ENCODE results near the gene ECE2.
"Not testable (repeated sequence)": the region's sequence is repeated elsewhere in the genome, so short reads cannot be mapped to it uniquely, and the experiment has no call there.

The ECE2 gene

GRCh38 chr3:184267249-184267648, 8.6 kb upstream of the ECE2 start:
- DNase-seq (ENCODE audit: low spot score) = not testable (repeated sequence)

DNA sequence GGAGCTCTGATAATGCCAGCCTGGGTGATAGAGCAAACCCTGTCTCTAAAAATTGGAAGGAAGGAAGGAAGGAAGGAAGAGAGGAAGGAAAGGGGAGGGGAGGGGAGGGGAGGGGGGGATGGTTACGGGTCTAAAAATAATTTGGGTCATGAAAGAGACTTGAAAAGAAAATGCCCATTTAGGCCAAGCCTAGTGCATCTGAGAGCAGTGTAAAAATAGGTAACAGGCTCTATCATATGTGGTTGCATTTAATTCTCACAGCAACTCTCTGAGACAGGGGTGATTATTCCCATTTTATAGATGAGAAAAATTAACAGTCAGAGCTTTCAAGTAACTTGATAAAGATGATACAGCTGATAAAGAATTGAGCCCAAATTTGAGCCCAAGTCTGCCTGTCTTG, 3.6 kb upstream of the ECE2 start:
- DNase-seq (ENCODE audit: low spot score) = no peak

DNA sequence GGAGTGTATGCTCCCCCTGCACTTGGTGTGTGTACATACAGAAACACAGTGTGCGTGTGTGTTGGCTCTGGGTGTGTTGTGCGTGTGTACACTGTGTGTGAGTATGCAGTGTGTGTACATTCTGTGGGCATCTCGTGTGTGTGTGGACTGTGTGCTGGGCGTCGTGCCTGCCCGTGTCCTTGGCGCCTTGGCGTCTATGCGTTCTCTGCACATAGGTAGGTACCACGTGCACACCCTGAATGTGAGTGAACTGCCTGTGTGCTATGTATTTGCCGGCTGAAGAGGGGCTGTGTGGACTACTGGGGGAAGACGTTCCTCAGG, 481 bp upstream of the ECE2 start:
- DNase-seq (ENCODE audit: low spot score) = no peak

GRCh38 chr3:184277366-184277765, 1.5 kb downstream of the ECE2 start:
- DNase-seq (ENCODE audit: low spot score) = no peak

- DNase-seq (ENCODE audit: low spot score) = no peak
These were observed 7.1 kb downstream of the ECE2 start for GRCh38 chr3:184282941-184283340.

- no peak for DNase-seq (ENCODE audit: low spot score)
These were observed 7.9 kb downstream of the ECE2 start for GRCh38 chr3:184283681-184284080.

GRCh38 chr3:184284696-184285095, 8.9 kb downstream of the ECE2 start:
- peak; percentile 91 for DNase-seq (ENCODE audit: low spot score)

DNA sequence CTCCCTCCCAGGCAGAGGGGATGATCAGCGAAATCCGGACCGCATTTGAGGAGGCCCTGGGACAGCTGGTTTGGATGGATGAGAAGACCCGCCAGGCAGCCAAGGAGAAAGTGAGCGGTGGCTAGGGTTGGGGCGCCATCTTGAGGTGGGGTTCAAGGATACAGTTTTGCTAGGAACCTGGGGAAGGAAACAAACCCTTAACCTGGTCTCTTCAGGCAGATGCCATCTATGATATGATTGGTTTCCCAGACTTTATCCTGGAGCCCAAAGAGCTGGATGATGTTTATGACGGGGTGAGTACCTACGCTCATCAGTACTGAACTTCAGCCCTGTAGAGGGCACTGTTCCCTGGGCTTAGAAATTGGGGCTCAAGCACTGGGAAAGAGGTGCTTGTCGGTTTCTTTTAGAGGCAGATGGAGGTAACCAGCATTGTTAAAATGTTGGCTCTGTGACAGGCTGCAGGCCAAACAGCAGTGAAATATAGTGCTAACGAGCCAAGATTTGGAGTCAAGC, 13.7 kb downstream of the ECE2 start:
- peak; percentile 68 for DNase-seq (ENCODE audit: low spot score)

DNA sequence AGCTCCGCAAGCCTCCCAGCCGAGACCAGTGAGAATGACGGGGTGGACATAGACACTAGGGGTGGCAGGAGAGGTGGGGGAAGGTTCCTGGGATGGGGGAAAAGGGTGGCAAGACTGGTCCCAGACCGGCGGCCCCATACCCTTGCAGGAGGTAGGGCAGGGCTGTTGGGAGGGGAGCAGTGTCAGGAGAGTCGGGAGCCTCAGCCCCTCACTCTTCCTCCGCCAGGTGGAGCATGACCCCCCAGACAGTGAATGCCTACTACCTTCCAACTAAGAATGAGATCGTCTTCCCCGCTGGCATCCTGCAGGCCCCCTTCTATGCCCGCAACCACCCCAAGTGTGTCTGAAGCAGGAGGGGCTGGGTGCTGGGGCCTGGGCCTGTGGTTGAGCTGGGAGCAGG, 14.5 kb downstream of the ECE2 start:
- DNase-seq (ENCODE audit: low spot score) = no peak

- DNase-seq (ENCODE audit: low spot score) = no peak
These were observed 15.4 kb downstream of the ECE2 start for GRCh38 chr3:184291044-184291737.

- DNase-seq (ENCODE audit: low spot score) = no peak
These were observed 16.1 kb downstream of the ECE2 start for GRCh38 chr3:184291738-184292445.

- no peak for DNase-seq (ENCODE audit: low spot score)
These were observed 19.9 kb downstream of the ECE2 start for GRCh38 chr3:184295771-184296170.

GRCh38 chr3:184296616-184297015, 20.8 kb downstream of the ECE2 start:
- DNase-seq (ENCODE audit: low spot score) = no peak

DNA sequence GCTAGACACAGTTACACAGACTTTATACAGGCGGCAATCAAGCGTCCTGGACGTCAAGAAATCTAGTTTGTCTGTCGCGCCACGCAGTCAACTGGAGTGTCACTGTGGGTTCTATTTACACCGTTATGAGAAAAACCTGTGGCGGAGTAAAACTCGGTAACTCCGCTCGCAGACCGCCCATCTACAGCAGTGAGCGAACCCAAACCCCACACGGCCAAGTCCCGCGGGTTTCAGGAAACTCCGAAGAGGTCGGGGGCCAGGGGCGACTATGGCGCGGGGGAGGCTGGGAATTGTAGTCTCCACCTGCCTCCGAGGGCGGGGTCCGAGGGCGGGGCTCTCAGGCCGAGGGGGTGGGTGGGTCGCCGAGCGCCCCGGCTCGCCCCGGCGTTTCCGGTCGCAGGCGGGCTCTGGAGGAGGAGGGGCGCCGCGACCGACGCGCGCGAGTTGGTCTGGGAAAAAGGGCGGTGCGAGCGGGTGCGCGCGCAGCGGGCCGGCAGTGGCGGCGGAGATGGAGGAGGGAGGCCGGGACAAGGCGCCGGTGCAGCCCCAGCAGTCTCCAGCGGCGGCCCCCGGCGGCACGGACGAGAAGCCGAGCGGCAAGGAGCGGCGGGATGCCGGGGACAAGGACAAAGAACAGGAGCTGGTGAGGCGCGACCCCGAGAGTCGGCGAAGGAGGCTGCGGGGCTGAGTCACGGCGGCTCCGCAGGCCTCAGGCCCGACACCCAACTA, 23.1 kb downstream of the ECE2 start, which contains the start of gene PSMD2:
Gene PSMD2 (plus strand): TSS at position 483 of the 729 bp plus-strand sequence. CDS start 26 bp downstream, at position 509.
- DNase-seq (ENCODE audit: low spot score) = peak; percentile 95

- no peak for DNase-seq (ENCODE audit: low spot score)
These were observed 23.9 kb downstream of the ECE2 start for GRCh38 chr3:184299488-184300377.

DNA sequence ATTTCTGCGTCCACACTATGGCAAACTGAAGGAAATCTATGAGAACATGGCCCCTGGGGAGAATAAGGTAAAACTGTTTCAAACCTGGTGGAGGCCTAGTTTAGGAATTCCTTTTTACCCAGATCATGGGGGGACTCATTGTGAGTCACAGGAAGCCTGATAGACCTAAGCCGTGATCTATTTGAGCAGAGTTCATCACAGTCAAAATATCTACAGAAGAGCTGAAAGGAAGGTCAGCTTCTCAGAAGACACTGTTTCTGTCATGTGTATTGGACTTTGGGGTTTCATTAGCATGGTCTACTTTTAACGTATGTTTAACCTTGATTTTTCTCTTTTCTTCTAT, 24.5 kb downstream of the ECE2 start:
- DNase-seq (ENCODE audit: low spot score) = no peak

DNA sequence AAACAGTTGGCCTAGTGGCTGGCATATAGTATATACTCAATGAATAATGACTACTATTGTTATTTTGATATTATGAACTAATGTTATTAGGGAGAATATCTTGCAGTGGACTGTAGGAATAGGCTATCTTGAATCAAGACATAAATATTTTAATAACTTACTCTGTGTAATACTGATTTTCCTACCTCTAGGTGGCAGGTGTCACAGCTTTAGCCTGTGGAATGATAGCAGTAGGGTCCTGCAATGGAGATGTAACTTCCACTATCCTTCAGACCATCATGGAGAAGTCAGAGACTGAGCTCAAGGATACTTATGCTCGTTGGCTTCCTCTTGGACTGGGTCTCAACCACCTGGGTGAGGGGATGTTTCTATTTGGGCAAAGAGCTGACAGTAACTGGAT, 29.8 kb downstream of the ECE2 start:
- DNase-seq (ENCODE audit: low spot score) = no peak

DNA sequence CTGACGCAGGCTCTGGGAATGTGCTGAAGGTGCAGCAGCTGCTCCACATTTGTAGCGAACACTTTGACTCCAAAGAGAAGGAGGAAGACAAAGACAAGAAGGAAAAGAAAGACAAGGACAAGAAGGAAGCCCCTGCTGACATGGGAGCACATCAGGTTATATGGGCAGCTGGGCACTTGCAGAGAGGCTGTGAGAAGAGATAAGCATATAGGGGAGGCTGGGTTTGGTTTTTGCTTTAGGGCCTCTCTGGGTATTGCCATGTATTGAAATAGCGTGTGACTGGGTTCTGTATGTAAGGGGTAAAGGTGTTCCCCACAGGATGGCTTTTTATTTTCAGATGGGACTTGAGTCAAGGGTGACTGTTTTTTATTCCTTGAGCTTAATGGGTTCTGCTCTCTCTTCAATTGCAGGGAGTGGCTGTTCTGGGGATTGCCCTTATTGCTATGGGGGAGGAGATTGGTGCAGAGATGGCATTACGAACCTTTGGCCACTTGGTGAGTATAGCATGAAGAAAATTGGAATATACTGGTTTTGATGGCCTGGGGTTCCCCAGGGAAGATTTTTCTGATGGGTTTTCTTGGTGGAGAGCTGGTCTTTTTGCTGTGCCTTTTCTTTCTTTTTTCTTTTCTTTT, 30.6 kb downstream of the ECE2 start:
- no peak for DNase-seq (ENCODE audit: low spot score)

GRCh38 chr3:184307915-184308314, 32.1 kb downstream of the ECE2 start:
- no peak for DNase-seq (ENCODE audit: low spot score)

GRCh38 chr3:184308744-184309143, 32.9 kb downstream of the ECE2 start:
- DNase-seq (ENCODE audit: low spot score) = no peak

DNA sequence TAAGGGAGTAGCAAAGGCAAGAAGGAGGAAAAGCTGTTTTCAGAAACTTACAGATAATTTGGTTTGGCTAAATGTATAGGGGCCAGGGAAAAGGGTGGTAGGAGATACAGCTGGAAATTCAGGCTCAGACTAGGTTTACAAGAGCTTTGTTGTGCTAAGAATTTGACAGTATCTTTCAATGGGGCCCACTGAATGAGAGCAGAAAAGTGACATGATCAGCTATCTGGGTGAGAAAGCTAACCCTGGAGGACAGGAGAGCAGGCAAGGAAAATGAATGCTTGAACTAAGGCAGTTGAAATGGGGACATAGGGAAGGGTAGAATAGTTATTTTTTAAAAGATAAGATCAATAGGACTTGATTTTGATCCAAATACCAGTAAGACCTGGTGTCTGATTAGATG, 35.8 kb downstream of the ECE2 start:
- DNase-seq (ENCODE audit: low spot score) = no peak

- peak; percentile 96 for DNase-seq (ENCODE audit: low spot score)
These were observed 38.5 kb downstream of the ECE2 start, which contains the start of gene EIF4G1 for GRCh38 chr3:184314363-184314699. EIF4G1 (plus strand) TSS chr3:184314606; CDS start chr3:184315797, 1,191 bp downstream.
